GM18511 (cell line): ENCODE data around the gene C18orf32.
"Not testable (repeated sequence)": the region's sequence is repeated elsewhere in the genome, so short reads cannot be mapped to it uniquely, and the experiment has no call there.

Experiments
- ATAC-seq: cut with Tn5 transposase; IDR thresholded peaks from one replicate; pipeline ENCODE4 v1.9.1; 2021; ENCODE audit warnings: mild to moderate bottlenecking, moderate library complexity; ENCODE audit not compliant: unreplicated experiment

C18orf32 gene

GRCh38 chr18:49472459-49472858 lies 14.6 kb downstream of the C18orf32 start:
- ATAC-seq = no peak

- no peak for ATAC-seq
These were observed 15.5 kb downstream of the C18orf32 start for GRCh38 chr18:49471532-49471931.

GRCh38 chr18:49467599-49467998 lies 19.4 kb downstream of the C18orf32 start:
- ATAC-seq = no peak

GRCh38 chr18:49467019-49467563 lies 19.9 kb downstream of the C18orf32 start:
- ATAC-seq = no peak

GRCh38 chr18:49464718-49465598 lies 22.1 kb downstream of the C18orf32 start:
- ATAC-seq = no peak

GRCh38 chr18:49461602-49461977 lies 25.4 kb downstream of the C18orf32 start:
- no peak for ATAC-seq

GRCh38 chr18:49460976-49461601 lies 25.9 kb downstream of the C18orf32 start:
- ATAC-seq = no peak

- peak; percentile 43 for ATAC-seq
These were observed 27.4 kb downstream of the C18orf32 start for GRCh38 chr18:49459404-49460171.

- ATAC-seq = no peak
These were observed 29.4 kb downstream of the C18orf32 start for GRCh38 chr18:49457616-49458015.

GRCh38 chr18:49456794-49457193 lies 30.2 kb downstream of the C18orf32 start:
- ATAC-seq = no peak

GRCh38 chr18:49452534-49452933 lies 34.5 kb downstream of the C18orf32 start:
- not testable (repeated sequence) for ATAC-seq

GRCh38 chr18:49447810-49448745 lies 39.0 kb downstream of the C18orf32 start:
- no peak for ATAC-seq

GRCh38 chr18:49446481-49446880 lies 40.6 kb downstream of the C18orf32 start:
- no peak for ATAC-seq

- no peak for ATAC-seq
These were observed 42.5 kb downstream of the C18orf32 start for GRCh38 chr18:49444581-49444980.

- ATAC-seq = no peak
These were observed 43.2 kb downstream of the C18orf32 start for GRCh38 chr18:49443837-49444236.

GRCh38 chr18:49441338-49441938 lies 45.6 kb downstream of the C18orf32 start:
- ATAC-seq = no peak

- no peak for ATAC-seq
These were observed 51.9 kb downstream of the C18orf32 start for GRCh38 chr18:49435170-49435569.

GRCh38 chr18:49432602-49433001 lies 54.4 kb downstream of the C18orf32 start:
- no peak for ATAC-seq

GRCh38 chr18:49431165-49431962 lies 55.7 kb downstream of the C18orf32 start:
- ATAC-seq = no peak
